AG09309 (cell line): ENCODE measurements around the gene DUSP2.

Experiments
- DNase-seq: peaks from one replicate; pipeline ENCODE4 v3.0.0-alpha.2; 2010; ENCODE audit warnings: low read depth
- H3K4me3 ChIP-seq: 2 replicates; pipeline ENCODE4 v1.5.1; 2011; ENCODE audit warnings: mild to moderate bottlenecking, low read depth, low read length, moderate library complexity; ENCODE audit not compliant: control insufficient read depth
- CTCF ChIP-seq: IDR thresholded peaks from 2 replicates; pipeline ENCODE4 v1.5.1; 2011; ENCODE audit warnings: mild to moderate bottlenecking, low read depth, low read length, inconsistent platforms; ENCODE audit not compliant: insufficient read depth, control insufficient read depth; ENCODE audit errors: missing control alignments

Gene DUSP2

GRCh38 chr2:96118698-96119388 lies 26.4 kb downstream of the DUSP2 start:
- no peak for TF ChIP-seq CTCF
- no peak for DNase-seq

GRCh38 chr2:96117701-96118588 lies 27.3 kb downstream of the DUSP2 start:
- no peak overlapping the region for H3K4me3 ChIP-seq
- DNase-seq, result no peak
- no peak for TF ChIP-seq CTCF

More at GRCh38 chr2:96118698-96119388, 26.4 kb downstream of the DUSP2 start:
- H3K4me3 ChIP-seq, result no peak overlapping the region

DNA sequence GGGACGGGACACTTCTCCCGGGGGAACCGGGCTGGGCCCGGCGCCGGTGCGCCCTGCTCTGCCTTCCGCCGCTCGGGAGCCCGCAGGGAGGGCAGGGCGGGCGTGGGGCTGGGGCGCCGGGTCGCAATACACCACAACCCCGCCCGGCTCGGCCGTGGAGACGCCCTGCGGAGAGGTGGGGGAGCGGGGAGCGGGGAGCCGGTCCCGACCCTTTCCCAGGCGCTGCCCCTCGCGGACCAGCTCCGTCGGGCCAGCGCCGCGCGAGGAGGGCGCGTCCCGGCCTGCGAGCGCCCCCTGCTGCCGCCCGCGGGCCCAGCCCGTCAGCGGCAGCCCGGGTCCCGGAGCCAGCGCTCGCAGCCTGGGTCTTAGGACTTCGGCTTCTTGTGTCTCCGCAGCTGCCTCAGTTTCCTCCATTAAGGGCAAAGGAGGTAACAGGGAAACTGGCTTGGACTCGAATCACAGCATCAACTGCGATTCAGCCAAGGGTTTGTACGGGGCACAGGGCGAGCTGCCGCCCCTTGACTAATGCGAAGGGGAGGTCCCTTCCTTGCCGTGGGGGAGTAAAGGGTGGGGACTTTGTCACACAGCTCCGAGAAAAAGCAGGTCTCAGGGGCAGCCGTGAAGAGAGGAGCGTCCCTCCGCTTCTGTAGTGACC lies 28.2 kb downstream of the DUSP2 start:
- no peak overlapping the region for H3K4me3 ChIP-seq
- TF ChIP-seq CTCF, result peak; percentile 48
- no peak for DNase-seq

GRCh38 chr2:96116424-96116878 lies 28.8 kb downstream of the DUSP2 start, which contains the start of gene ADRA2B:
Gene ADRA2B (minus strand): TSS chr2:96116571. CDS start chr2:96116149, 422 bp downstream.
- DNase-seq, result no peak
- no peak for TF ChIP-seq CTCF
- H3K4me3 ChIP-seq, result no peak within 1 kb of the TSS

DNA sequence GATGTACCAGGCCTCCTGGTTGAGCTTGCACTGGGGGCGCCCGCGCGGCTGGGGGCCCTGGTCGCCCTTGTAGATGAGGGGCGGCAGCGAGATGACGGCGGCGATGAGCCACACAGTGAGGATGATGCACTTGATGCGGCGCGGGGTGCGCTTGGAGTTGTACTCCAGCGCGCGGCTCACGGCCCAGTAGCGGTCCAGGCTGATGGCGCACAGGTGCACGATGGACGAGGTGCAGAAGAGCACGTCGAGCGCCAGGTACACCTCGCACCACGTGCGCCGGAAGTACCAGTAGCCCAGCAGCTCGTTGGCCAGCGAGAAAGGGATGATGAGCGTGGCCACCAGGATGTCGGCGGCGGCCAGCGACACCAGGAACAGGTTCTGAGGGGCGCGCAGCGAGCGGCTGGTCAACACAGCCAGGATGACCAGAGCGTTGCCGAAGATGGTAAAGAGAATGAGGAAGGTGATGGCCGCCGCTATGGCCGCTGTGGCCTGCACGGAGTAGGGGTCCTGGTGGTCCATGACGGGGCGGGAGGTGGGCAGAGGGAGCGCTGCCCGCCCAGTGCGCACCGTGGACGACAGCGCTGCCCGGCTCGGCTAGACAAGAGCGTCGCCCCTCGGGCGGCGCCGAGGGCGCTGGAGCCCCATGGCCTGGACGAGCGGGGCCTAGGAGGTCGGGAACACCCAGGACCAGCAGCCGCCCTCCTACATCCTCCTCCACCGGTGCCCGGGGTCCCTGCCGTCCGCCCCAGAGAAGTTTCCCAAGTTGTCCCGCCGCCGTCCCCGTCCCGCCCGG lies 29.4 kb downstream of the DUSP2 start:
- no peak overlapping the region for H3K4me3 ChIP-seq
- DNase-seq, result no peak
- TF ChIP-seq CTCF, result no peak

DNA sequence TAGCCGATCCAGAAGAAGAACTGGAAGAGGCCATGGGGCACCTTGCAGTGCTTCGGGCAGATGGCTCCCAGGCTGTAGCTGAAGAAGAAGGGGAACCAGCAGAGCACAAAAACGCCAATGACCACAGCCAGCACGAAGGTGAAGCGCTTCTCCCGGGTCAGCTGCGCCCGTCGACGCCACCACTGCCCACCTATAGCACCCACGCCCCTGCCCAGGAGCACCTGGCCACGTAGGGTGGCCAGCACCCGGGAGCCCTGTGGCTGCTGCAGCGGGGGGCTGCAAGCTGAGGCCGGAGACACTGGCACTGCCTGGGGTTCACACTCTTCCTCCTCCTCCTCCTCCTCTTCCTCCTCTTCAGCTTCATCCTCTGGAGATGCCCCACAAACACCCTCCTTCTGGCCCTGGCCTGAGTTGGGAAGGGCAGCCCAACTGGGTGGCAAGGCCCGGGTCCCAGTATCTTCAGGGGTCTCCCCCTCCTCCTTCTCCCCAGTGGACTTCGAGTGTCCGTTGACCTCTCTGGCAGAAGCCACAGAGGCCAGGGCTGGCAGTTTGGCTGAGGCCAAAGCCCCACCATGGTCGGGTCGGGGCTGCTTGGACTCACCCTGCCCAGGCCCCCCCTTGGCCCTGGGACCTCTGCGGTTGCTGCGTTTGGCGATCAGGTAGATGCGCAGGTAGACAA lies 30.2 kb downstream of the DUSP2 start:
- DNase-seq, result no peak
- no peak for TF ChIP-seq CTCF
- no peak overlapping the region for H3K4me3 ChIP-seq
